GM21576 (cell line): ENCODE measurements around the gene ANKRD63.

Experiments used
- ATAC-seq: cut with Tn5 transposase; IDR thresholded peaks from one replicate; pipeline ENCODE4 v1.9.1; 2021; ENCODE audit warnings: mild to moderate bottlenecking, moderate library complexity; ENCODE audit not compliant: unreplicated experiment

Gene ANKRD63

GRCh38 chr15:40313531-40314398, 30.9 kb upstream of the ANKRD63 start:
- ATAC-seq = no peak

GRCh38 chr15:40312370-40313158, 29.7 kb upstream of the ANKRD63 start:
- no peak for ATAC-seq

GRCh38 chr15:40310993-40311392, 28.1 kb upstream of the ANKRD63 start:
- ATAC-seq = no peak

- ATAC-seq = no peak
These were observed 27.4 kb upstream of the ANKRD63 start for GRCh38 chr15:40310001-40310959.

DNA sequence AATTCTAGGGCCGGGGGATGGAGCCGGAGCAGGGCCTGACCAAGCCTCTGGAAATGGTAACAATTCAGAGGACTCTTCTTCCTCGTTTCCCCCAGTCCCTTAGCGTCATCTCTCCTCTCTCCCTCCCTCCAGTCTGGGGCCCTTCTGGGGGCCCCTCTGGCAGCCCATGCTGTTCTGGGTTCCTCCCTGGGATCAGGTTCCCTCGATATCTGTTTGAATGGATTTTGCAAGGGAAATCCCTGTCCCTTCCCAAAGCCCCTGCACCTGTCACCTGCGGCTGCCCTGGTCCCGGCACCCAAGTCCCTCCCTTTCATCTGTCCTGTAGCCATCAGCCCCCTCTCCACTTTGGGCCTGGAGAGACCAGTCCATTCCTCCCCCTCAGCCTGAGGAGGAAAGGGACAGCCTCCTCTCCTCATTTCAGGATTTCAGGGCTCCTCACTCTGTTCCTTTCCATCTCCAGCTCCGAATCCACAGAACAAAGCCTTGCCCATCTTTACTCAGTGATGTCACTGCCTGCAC, 26.5 kb upstream of the ANKRD63 start:
- no peak for ATAC-seq

DNA sequence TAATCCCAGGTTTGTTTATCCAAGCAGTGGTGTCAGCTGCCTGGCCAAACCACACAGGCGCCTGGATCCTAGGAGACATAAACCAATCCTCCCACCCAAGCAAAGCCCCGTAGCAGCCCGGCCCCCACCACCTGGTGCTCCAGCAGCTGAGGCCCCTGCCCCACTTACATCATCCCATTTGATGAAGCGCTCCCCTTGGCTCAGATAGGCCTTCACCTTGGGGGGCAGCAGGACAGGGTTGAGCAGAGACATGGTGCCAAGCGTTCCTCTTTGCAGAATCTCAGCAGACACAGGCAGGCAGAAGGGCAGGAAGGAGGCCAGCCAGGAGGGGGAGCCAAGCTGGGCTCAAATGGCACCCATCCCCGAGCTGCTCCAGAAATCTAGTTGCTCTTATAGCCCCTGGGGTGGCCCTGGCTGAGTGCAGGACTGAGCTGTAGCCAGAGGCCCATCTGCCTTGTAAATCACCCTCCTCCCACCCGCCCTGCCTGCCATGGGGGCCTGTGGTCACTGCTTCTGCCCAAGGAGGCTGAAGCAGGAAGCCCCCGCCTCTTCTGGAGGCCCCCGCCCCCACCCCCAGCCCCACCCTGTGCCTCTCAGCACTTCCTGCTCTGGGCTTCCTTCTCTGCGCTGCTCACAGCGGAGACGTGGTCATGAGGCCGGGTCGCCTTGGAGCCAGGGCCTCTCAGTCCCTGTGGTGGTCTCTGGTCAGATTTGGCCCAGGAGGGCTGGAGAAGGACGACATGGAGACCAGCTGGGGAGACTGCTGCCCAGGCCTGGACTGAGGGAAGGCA, 24.8 kb upstream of the ANKRD63 start, which contains the start of gene PLCB2:
Gene PLCB2 (minus strand): TSS at position 515 of the 791 bp plus-strand sequence. CDS start 263 bp downstream, at position 252.
- ATAC-seq = peak; percentile 42

DNA sequence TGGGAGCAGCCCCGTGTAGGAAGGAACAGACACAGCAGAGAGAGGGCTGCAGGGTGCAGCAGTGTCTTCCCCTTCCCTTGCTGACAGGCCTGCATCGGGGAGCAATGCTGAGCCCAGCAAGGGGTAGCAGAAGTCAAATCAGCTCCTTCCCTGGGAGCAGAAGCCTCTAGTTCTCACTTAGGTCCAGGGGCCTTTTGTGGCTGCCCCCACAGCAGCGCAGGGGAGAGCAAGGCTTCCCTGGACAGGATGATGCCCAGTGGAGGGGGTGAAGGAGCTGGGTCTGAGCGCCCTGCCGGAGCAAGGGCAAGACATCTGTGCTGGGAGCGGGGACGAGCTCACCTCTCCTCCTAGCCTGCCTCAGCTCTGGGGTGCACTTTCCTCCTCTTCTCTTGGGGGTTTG, 24.0 kb upstream of the ANKRD63 start:
- no peak for ATAC-seq

- no peak for ATAC-seq
These were observed 23.5 kb upstream of the ANKRD63 start for GRCh38 chr15:40306371-40306770.

- no peak for ATAC-seq
These were observed 22.4 kb upstream of the ANKRD63 start for GRCh38 chr15:40305281-40305680.

GRCh38 chr15:40303576-40303975, 20.7 kb upstream of the ANKRD63 start:
- ATAC-seq = no peak

- ATAC-seq = no peak
These were observed 20.1 kb upstream of the ANKRD63 start for GRCh38 chr15:40302981-40303380.

GRCh38 chr15:40302288-40302886, 19.5 kb upstream of the ANKRD63 start:
- ATAC-seq = no peak

DNA sequence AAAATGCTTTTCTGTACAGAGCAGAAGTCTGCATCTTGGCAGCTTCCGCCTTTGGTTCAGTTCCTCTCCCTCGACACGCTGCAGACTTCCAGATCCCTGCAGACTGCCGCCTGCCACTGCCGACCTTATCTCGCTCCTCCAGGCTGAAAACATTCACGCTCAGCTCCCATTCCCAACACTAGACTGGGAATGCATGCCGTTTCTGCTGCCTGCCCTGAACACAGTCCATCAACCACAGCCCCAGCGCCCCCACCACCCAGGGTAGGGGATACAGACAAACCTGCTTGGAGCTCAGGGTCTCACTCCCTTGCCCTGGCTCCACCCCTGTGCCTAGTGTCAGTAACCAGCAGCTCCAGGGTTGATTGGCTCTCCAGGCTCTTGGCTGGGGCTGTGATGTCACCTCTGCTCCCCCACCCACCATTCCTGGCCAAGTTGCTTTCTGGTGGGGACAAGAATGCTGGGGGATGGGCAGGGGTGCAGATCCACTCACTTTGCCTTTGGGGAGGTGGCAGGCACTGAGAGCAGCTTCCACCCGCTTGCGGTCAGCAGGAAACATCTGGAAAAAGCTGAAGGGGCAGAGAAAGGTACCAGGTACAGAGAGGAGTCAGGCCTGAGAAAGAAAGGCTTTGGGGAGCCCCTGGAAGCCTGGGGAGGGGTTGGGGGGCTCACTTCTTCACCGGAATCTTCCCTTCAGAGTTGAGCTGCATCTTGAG, 18.8 kb upstream of the ANKRD63 start:
- ATAC-seq = no peak

GRCh38 chr15:40300771-40301170, 17.9 kb upstream of the ANKRD63 start:
- no peak for ATAC-seq

GRCh38 chr15:40300367-40300766, 17.5 kb upstream of the ANKRD63 start:
- ATAC-seq = no peak

- no peak for ATAC-seq
These were observed 15.5 kb upstream of the ANKRD63 start for GRCh38 chr15:40298216-40298935.

- no peak for ATAC-seq
These were observed 14.5 kb upstream of the ANKRD63 start for GRCh38 chr15:40297356-40297755.
